HG03439 (cell line): Measurements from ENCODE around the gene SART1.
"Not testable (repeated sequence)": the region's sequence is repeated elsewhere in the genome, so short reads cannot be mapped to it uniquely, and the experiment has no call there.

Experiments used
- ATAC-seq: cut with Tn5 transposase; IDR thresholded peaks from one replicate; pipeline ENCODE4 v1.9.1; 2021; ENCODE audit warnings: mild to moderate bottlenecking, moderate library complexity; ENCODE audit not compliant: unreplicated experiment

SART1 gene

GRCh38 chr11:66014804-66015453, 53.4 kb downstream of the SART1 start:
- ATAC-seq = no peak

DNA sequence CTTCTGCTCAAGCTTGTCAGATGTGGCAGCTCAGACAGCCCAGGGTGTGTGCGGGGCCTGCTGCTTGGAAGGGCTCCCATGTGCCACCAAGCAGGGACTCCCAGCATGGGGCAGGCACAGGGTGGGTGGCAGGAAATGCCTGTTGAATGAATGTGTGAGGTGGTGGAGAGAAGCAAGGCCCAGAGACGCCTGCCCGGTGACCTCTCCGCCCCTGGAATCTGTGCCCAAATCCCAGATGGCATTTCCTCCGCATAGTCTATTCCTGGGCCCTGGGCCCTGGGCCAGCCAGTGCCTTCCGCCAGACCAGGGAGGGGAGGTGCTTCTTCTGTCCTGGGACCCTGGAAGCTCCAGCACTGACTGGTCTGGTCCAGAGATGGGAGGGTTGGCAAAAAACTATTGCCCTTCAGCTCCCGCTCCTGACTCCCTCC, 53.9 kb downstream of the SART1 start:
- no peak for ATAC-seq

DNA sequence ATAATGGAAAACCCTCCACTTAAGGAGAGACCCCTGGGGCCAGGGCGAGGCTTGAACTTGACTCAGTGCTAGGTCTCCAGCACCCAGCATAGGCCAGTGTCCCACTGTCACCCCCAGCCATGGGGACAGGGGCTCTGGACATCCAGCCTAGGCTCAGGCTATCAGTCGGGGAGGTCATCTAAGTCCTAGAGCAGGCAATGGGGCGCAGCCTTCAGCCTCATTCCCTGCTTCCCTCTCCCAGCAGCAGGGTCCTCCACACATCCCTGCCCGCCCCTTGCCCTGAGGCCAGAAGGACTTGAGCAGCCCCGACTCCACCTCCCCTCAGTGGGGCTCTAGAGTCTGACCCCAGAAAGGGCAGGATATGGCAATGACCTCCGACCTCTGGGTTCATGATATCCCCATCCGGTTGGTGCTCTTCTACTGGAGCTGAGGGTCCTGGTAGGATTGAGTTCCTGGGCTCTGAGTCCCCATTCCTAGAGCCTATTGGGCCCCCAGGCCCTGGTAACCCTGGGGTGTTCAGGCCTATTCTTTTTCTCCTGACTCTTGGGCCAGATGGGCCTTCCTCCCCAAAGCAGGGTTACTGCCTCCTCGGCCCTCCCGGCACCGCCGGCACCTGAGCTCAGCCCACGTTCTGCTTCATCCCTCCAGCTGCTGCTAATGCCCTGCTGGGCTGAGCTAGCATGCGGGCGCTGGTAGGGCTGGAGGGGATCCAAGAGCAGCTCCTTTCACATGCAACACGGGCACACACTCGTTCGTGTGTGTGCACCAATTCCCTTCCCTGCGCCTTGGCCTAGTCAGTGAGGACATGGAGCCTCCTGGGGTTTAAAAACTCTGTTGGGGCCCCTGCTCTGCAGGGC, 54.6 kb downstream of the SART1 start:
- no peak for ATAC-seq

- no peak for ATAC-seq
These were observed 55.3 kb downstream of the SART1 start for GRCh38 chr11:66016793-66017177.

DNA sequence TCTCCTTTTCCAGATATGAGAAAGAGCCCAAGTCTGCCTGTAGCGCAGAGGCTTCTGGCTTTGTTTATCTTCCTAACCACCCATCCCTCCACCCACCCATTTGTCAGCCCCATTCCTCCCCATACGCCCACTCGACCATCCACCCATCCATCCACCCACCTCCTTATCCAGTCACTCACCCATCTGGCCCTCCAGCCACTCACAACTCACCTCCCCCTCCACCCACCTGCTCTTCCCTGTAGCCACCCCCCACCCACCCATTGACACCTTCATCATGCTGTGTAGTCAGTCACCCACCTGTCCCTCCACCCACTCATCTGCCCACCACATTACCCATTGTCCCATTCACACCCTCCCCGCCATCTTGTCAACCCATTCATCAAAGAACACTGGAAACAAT, 55.8 kb downstream of the SART1 start:
- no peak for ATAC-seq

DNA sequence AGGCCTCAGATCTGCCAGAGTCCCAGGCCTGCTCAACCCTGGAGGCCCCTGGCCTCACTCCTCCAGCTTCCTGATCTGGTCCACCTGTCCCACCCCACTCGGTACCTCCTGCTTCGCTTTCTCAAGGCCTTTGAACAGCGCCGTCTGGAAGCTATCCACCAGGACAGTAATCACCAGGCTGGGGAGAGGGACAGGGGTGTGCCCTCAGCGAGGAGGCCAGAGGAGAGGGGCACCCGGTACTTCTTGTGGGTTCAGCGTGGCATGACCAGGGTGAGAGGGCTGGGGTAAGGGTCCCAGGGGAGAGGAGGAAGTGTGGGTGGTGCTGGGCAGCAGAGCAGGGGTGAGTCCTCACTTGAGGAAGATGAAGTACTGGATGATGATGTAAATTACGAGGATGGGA, 58.7 kb downstream of the SART1 start:
- ATAC-seq = no peak

DNA sequence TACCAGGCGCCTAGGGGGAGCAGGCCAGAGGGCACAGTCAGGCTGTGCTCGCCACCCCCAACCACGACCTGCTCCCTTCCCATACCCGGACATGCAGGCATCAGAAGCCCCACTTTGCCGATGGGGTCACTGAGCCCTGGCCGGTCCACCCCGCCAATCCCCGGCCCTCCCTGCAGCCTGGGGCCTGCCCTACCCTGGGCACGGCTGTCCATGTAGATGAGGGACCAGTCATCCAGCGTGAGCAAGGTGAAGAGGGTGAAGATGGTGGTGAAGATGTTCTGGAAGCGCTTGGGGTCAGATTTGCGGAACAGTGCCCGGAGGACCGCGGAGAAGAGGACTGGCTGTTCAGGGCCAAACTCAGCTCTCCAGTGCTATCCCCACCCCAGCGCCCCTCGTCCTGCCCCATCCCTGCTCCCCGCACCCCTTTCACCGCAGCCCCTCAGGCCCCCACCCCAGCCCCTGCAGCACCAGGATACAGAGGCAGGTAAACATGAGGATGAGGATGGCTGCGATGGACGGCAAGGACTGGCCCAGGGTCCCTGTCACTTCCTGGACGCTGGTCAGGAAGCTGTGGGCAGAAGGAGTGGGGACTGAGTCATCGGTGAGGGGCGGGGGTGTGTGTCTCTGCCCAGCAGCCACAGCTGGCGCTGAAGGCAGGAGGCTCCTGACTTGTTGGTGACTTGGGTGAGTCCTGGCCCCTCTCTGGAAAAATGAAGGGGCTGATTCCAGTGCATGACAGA, 59.3 kb downstream of the SART1 start:
- ATAC-seq = no peak

- ATAC-seq = no peak
These were observed 61.1 kb downstream of the SART1 start for GRCh38 chr11:66022401-66023185.

- not testable (repeated sequence) for ATAC-seq
These were observed 61.6 kb downstream of the SART1 start for GRCh38 chr11:66023186-66023440.

- ATAC-seq = no peak
These were observed 64.5 kb downstream of the SART1 start, which contains the start of gene CATSPER1 for GRCh38 chr11:66026017-66026529. CATSPER1 (minus strand) TSS chr11:66026479; CDS start chr11:66026379, 100 bp downstream.
